ENCODE results near the gene DUSP15. TPM values are rescaled to one million over a fixed set of nuclear protein-coding genes. Genes with fewer than 3 reads are reported as not detected.
"Not testable (repeated sequence)": the region's sequence is repeated elsewhere in the genome, so short reads cannot be mapped to it uniquely, and the experiment has no call there.

Gene DUSP15
- not detected for total RNA-seq

- H3K4me3 Mint-ChIP-seq = peak within 1 kb of the TSS; percentile 49
- DNase-seq (no peak), ATAC-seq (peak; percentile 54)
- ChIA-PET POLR2A (no interaction called here), CTCF (interaction anchor here (1.3 kb wide), 1 partner anchor 18 kb away, joined by 4 read pairs; no protein-coding TSS in a partner anchor)
- no peak within 1 kb of the TSS for H3K27ac Mint-ChIP-seq
- H3K4me1 Mint-ChIP-seq (ENCODE audit: low read depth) = peaks cover 14% of the 10 kb centered on the region
- H3K27me3 Mint-ChIP-seq (ENCODE audit: low read depth) = peaks cover 51% of the 10 kb centered on the region
- peaks cover 2% of the 10 kb centered on the region for H3K36me3 Mint-ChIP-seq (ENCODE audit: low read depth)
- H3K9me3 Mint-ChIP-seq (ENCODE audit: insufficient read depth) = no peaks in the 10 kb centered on the region
These were observed at the start of gene DUSP15, which contains the start of gene TTLL9 for GRCh38 chr20:31869942-31870725. Gene DUSP15 (minus strand): TSS chr20:31870527. CDS start chr20:31870337, 190 bp downstream. Gene TTLL9 (plus strand): TSS chr20:31870634. CDS start chr20:31871127, 493 bp downstream.

DNA sequence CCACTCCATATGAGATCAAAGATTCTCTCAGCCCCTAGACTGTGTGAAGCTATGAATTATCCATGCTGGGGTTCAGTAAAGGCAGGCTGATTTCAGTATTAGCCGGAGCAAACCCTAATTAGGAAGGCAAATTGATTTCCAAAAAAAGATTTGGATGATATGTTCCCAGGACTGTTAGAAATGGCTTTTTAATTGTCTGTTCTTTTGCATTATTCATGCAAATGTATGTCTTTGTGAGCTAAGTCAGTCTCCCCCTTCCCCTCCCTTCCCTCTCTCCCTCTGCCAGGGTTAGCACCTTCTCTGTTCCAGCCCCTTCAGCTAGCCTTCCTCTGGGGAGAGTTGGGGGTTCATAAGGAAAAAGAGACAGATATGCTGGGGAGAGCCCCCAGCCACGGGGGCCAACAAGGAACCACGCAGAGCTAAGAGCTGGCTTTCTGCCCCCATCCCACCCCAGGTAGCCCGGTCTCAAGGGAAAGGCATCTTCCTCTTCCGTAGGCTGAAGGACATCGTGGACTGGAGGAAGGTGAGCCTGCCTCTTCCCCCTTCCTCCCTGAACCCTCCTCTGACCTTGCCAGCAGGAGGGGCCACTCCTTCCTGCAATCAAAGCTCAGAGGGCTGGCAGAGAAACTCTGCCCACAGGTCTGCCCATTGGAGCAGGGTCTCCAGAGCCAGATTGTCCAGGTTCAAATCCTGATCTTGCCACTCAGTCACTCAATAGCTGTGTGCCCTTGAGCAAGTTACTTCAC lies 49.3 kb upstream of the DUSP15 start:
- H3K27me3 Mint-ChIP-seq (ENCODE audit: low read depth) = peaks cover 12% of the 10 kb centered on the region
- H3K4me1 Mint-ChIP-seq (ENCODE audit: low read depth) = peaks cover 4% of the 10 kb centered on the region
- ATAC-seq = no peak
- H3K4me3 Mint-ChIP-seq = no peak overlapping the region
- ChIA-PET POLR2A (no interaction called here), CTCF (interaction anchor here (1.4 kb wide), 1 partner anchor 73 kb away, joined by 3 read pairs; no protein-coding TSS in a partner anchor)
- H3K27ac Mint-ChIP-seq = no peak overlapping the region
- no peaks in the 10 kb centered on the region for H3K36me3 Mint-ChIP-seq (ENCODE audit: low read depth)
- no peak for DNase-seq
- H3K9me3 Mint-ChIP-seq (ENCODE audit: insufficient read depth) = no peaks in the 10 kb centered on the region

- DNase-seq (no peak), ATAC-seq (no peak)
- Mint-ChIP-seq H3K4me1 (ENCODE audit: low read depth) (no peaks in the 10 kb centered on the region), H3K9me3 (ENCODE audit: insufficient read depth) (no peaks in the 10 kb centered on the region), H3K4me3 (no peak overlapping the region), H3K27ac (no peak overlapping the region), H3K36me3 (ENCODE audit: low read depth) (no peaks in the 10 kb centered on the region), H3K27me3 (ENCODE audit: low read depth) (peaks cover 12% of the 10 kb centered on the region)
- CTCF ChIA-PET = interaction anchor here (1.4 kb wide), 1 partner anchor 72 kb away, joined by 3 read pairs; no protein-coding TSS in a partner anchor
- POLR2A ChIA-PET = no interaction called here
These were observed 48.3 kb upstream of the DUSP15 start for GRCh38 chr20:31918466-31919105.

DNA sequence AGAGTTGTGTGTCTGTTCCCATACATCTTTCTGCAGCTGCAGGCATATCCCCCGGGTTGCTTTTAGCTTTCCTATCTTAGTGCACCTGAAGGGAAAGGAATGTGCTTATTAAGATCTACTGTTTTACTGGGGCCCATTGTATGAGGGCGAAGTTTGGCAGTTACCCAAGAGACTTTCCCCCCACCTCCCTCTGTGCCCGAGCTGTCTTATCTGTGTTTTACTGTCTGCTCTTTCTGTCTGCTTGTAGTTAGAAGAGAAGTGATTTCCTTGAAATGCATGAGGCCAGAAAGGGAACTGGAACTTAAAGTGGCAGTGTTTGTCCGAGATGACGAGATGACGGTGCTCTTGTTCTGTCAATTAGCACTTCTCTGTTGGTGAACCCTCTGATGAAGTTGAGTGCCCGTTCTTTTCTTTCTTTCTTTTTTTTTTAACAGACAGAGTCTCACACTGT lies 47.7 kb upstream of the DUSP15 start:
- H3K9me3 Mint-ChIP-seq (ENCODE audit: insufficient read depth); POLR2A ChIA-PET; H3K36me3 Mint-ChIP-seq (ENCODE audit: low read depth); ATAC-seq; DNase-seq; H3K4me3 Mint-ChIP-seq; H3K27ac Mint-ChIP-seq; H3K4me1 Mint-ChIP-seq (ENCODE audit: low read depth): not testable (repeated sequence)
- CTCF ChIA-PET = interaction anchor here (1.4 kb wide), 1 partner anchor 71 kb away, joined by 3 read pairs; no protein-coding TSS in a partner anchor
- peaks cover 12% of the 10 kb centered on the region for H3K27me3 Mint-ChIP-seq (ENCODE audit: low read depth)

DNA sequence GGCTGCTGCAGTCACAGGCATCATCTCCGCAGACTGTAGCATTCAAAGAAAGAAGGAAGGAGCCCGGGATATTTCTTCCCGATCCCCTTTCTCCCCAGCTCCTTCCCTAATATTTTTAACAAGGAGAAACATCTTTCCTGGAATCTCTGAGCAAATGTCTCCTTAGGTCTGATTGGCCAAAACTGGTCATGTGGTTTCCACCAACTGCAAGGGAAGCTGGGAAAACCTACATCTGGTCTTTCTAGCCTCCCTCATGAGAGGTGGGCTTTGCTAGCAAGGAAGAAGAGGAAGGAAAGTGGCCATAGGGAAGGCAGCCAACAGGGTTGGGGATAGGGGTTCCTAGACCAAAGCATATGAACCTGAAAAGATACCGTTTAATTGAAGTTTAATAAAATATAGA lies 46.4 kb upstream of the DUSP15 start:
- H3K9me3 Mint-ChIP-seq (ENCODE audit: insufficient read depth) = no peaks in the 10 kb centered on the region
- ChIA-PET CTCF (no interaction called here), POLR2A (no interaction called here)
- no peak for ATAC-seq
- no peak overlapping the region for H3K27ac Mint-ChIP-seq
- H3K4me3 Mint-ChIP-seq = no peak overlapping the region
- H3K4me1 Mint-ChIP-seq (ENCODE audit: low read depth) = no peaks in the 10 kb centered on the region
- DNase-seq = no peak
- no peaks in the 10 kb centered on the region for H3K36me3 Mint-ChIP-seq (ENCODE audit: low read depth)
- H3K27me3 Mint-ChIP-seq (ENCODE audit: low read depth) = peaks cover 12% of the 10 kb centered on the region

DNA sequence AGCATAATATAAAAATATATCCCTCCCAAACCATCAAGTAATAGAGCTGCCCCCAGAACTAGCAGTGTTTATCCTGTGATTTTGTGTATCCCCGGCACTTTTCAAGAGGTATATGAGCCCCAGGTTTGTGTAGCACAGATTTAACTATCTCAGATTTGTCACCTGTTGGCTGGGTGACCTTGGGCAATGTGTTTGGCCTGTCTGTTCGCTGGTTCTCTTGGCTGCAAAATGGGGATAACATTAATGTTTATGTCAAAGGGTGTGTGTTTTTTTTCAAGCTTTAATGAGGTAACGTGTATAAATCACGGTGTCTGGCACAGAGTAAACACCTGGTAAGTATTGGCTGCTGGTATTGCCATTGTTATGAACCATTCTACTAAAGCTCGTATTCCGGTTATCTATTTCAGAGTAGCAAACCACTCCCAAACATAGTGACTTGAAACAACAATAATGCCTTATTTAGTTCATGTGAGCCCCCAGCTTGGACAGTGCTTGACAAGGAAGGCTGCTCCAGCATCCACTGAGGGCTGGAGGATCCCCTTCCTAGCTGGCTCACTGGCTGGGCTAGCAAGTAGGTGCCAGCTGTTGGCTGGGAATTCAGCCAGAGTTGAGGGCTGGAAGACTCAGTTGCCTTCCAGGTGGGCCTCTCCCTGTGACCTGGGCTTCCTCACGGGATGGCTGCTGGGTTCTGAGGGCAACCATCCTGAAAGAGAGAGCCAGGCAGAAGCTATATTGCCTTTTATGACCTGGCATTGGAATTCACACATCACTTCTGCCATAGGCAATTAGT lies 45.4 kb upstream of the DUSP15 start:
- Mint-ChIP-seq H3K4me3 (no peak overlapping the region), H3K36me3 (ENCODE audit: low read depth) (no peaks in the 10 kb centered on the region), H3K9me3 (ENCODE audit: insufficient read depth) (no peaks in the 10 kb centered on the region), H3K27me3 (ENCODE audit: low read depth) (peaks cover 12% of the 10 kb centered on the region), H3K27ac (no peak overlapping the region), H3K4me1 (ENCODE audit: low read depth) (no peaks in the 10 kb centered on the region)
- no peak for ATAC-seq
- POLR2A ChIA-PET = no interaction called here
- no peak for DNase-seq
- CTCF ChIA-PET = no interaction called here

- Mint-ChIP-seq H3K36me3 (ENCODE audit: low read depth) (no peaks in the 10 kb centered on the region), H3K4me1 (ENCODE audit: low read depth) (no peaks in the 10 kb centered on the region), H3K27ac (no peak overlapping the region), H3K4me3 (no peak overlapping the region), H3K27me3 (ENCODE audit: low read depth) (peaks cover 6% of the 10 kb centered on the region), H3K9me3 (ENCODE audit: insufficient read depth) (no peaks in the 10 kb centered on the region)
- ATAC-seq = no peak
- POLR2A ChIA-PET = interaction anchor here (0.8 kb wide), 1 partner anchor 26 kb away, joined by 3 read pairs; no protein-coding TSS in a partner anchor
- CTCF ChIA-PET = no interaction called here
- DNase-seq = no peak
These were observed 43.8 kb upstream of the DUSP15 start for GRCh38 chr20:31914170-31914569.

- Mint-ChIP-seq H3K4me3 (no peak overlapping the region), H3K36me3 (ENCODE audit: low read depth) (no peaks in the 10 kb centered on the region), H3K9me3 (ENCODE audit: insufficient read depth) (no peaks in the 10 kb centered on the region), H3K4me1 (ENCODE audit: low read depth) (no peaks in the 10 kb centered on the region), H3K27me3 (ENCODE audit: low read depth) (peaks cover 8% of the 10 kb centered on the region), H3K27ac (no peak overlapping the region)
- POLR2A ChIA-PET = interaction anchor here (0.8 kb wide), 1 partner anchor 27 kb away, joined by 3 read pairs; no protein-coding TSS in a partner anchor
- CTCF ChIA-PET = no interaction called here
- no peak for ATAC-seq
- no peak for DNase-seq
These were observed 43.3 kb upstream of the DUSP15 start for GRCh38 chr20:31913431-31914157.

GRCh38 chr20:31910071-31910803 lies 39.9 kb upstream of the DUSP15 start:
- no peak overlapping the region for H3K27ac Mint-ChIP-seq
- no peak for DNase-seq
- CTCF ChIA-PET = no interaction called here
- H3K9me3 Mint-ChIP-seq (ENCODE audit: insufficient read depth) = no peaks in the 10 kb centered on the region
- no peaks in the 10 kb centered on the region for H3K36me3 Mint-ChIP-seq (ENCODE audit: low read depth)
- POLR2A ChIA-PET = no interaction called here
- no peak for ATAC-seq
- no peaks in the 10 kb centered on the region for H3K4me1 Mint-ChIP-seq (ENCODE audit: low read depth)
- H3K27me3 Mint-ChIP-seq (ENCODE audit: low read depth) = peaks cover 2% of the 10 kb centered on the region
- no peak overlapping the region for H3K4me3 Mint-ChIP-seq

GRCh38 chr20:31909253-31910070 lies 39.1 kb upstream of the DUSP15 start:
- DNase-seq (no peak), ATAC-seq (no peak)
- H3K36me3 Mint-ChIP-seq (ENCODE audit: low read depth) = no peaks in the 10 kb centered on the region
- H3K4me3 Mint-ChIP-seq = no peak overlapping the region
- CTCF ChIA-PET = no interaction called here
- no peaks in the 10 kb centered on the region for H3K9me3 Mint-ChIP-seq (ENCODE audit: insufficient read depth)
- peaks cover 2% of the 10 kb centered on the region for H3K27me3 Mint-ChIP-seq (ENCODE audit: low read depth)
- no peaks in the 10 kb centered on the region for H3K4me1 Mint-ChIP-seq (ENCODE audit: low read depth)
- H3K27ac Mint-ChIP-seq = no peak overlapping the region
- POLR2A ChIA-PET = interaction anchor here (0.6 kb wide), 1 partner anchor 35 kb away, joined by 3 read pairs; no protein-coding TSS in a partner anchor

All from activated CD8-positive, alpha-beta T cell treated with anti-CD3 and anti-CD28 coated beads, Interleukin-2, amount 10 ng/mL, durations not matched to agents 7 days and 5 days (primary cell).